Measurements from ENCODE around the gene CADM2.

GRCh38 chr3:84922682-84923081 lies 36.1 kb upstream of the CADM2 start:
- TF ChIP-seq POLR2A (IDR thresholded peaks at IDR 0.05; ENCODE audit: low read length) (no peak), GATA1 (IDR thresholded peaks at IDR 0.05; ENCODE audit: low read depth, low read length) (no peak)

Measured in erythroblast (primary cell).